Measurements from ENCODE around the gene SGF29. TPM values are rescaled to one million over a fixed set of nuclear protein-coding genes. Genes with fewer than 3 reads are reported as not detected.

SGF29 gene
- total RNA-seq, 6 experiments from 2014 or later = 14.5 to 17.9 (median 15.4) TPM

GRCh38 chr16:28511801-28512789 is 41.6 kb upstream of the SGF29 start:
- TF ChIP-seq, protein P1, sequence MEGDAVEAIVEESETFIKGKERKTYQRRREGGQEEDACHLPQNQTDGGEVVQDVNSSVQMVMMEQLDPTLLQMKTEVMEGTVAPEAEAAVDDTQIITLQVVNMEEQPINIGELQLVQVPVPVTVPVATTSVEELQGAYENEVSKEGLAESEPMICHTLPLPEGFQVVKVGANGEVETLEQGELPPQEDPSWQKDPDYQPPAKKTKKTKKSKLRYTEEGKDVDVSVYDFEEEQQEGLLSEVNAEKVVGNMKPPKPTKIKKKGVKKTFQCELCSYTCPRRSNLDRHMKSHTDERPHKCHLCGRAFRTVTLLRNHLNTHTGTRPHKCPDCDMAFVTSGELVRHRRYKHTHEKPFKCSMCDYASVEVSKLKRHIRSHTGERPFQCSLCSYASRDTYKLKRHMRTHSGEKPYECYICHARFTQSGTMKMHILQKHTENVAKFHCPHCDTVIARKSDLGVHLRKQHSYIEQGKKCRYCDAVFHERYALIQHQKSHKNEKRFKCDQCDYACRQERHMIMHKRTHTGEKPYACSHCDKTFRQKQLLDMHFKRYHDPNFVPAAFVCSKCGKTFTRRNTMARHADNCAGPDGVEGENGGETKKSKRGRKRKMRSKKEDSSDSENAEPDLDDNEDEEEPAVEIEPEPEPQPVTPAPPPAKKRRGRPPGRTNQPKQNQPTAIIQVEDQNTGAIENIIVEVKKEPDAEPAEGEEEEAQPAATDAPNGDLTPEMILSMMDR (IDR thresholded peaks at IDR 0.05) = no peak
- TF ChIP-seq POLR2A (IDR thresholded peaks at IDR 0.05) = no peak
- intact Hi-C loops (cut with DNase I) = no loop called here
- H3K4me1 ChIP-seq = peaks cover 0 to 6% (median 0%) of the 10 kb centered on the region in 4 donors
- no peak for DNase-seq
- ATAC-seq = no peak
- no peak overlapping the region for H3K4me3 ChIP-seq
- 83% methylated on average over 10 of the region's 21 CpGs for WGBS (ENCODE audit: insufficient coverage, low coverage, low lambda C conversion rate, missing lambda C conversion rate)
- no peaks in the 10 kb centered on the region for H3K9me3 ChIP-seq
- H3K27ac ChIP-seq = no peak overlapping the region
- no peaks in the 10 kb centered on the region for H3K27me3 ChIP-seq
- H3K36me3 ChIP-seq = peaks cover 0 to 13% (median 0%) of the 10 kb centered on the region in 4 donors

DNA sequence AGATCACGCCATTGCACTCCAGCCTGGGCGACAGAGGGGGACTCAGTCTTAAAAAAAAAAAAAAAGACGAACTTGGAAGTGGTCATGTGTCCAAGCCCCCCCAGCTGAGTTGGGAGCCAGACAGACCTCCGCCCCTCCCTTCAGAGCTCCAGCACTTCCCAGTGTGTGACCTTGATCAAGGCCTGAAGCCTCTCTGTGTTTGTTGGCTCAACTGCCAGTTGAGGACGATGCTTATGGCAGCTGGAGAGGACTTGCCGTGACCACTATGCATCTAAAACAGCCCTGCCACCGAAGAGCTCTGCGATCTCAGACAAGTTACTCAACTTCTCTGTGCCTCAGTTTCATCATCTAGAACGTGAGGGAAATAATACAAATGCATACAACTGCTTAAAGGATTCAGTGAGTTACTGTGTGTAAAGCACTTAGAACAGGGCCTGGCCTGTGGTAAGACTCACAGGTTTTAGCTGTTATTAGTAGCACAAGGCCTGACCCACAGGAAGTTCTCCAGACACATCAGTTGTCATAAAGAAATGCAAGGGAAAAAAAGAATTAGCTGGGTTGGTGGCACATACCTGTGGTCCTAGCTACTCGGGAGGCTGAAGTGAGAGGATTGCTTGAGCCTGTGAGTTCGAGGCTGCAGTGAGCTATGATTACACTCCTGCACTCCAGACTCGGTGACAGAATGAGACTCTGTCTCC is 40.1 kb upstream of the SGF29 start:
- TF ChIP-seq POLR2A (IDR thresholded peaks at IDR 0.05) = no peak
- ATAC-seq (no peak), DNase-seq (no peak)
- WGBS (ENCODE audit: insufficient coverage, low coverage, low lambda C conversion rate, missing lambda C conversion rate) = 77% methylated on average over 5 of the region's 12 CpGs
- no peaks in the 10 kb centered on the region for H3K27me3 ChIP-seq
- intact Hi-C loops (cut with DNase I) = no loop called here
- no peak overlapping the region for H3K27ac ChIP-seq
- H3K4me3 ChIP-seq = no peak overlapping the region
- peaks cover 0 to 13% (median 0%) of the 10 kb centered on the region in 4 donors for H3K36me3 ChIP-seq
- no peaks in the 10 kb centered on the region for H3K9me3 ChIP-seq
- H3K4me1 ChIP-seq = no peaks in the 10 kb centered on the region

DNA sequence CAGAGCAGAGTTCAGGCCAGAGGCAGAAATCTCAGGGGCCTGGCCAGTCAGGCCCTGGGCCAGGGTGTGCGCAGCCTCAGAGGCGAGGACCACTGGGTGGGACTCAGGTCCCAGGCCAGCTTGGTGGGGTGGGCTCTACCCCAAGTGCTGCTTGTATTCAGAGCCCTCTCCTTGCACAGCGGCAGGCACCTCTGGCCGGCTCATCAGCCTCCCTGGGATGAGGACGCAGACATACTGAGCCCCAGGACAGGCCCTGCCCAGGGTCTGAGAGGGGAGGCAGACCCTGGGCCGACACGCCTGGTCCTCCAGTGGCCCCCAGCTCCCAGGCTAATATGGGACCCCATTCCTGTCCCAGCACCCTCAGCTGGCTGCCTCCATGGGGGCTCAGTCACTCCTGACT is 39.5 kb upstream of the SGF29 start:
- no peaks in the 10 kb centered on the region for H3K27me3 ChIP-seq
- no peak for DNase-seq
- H3K4me1 ChIP-seq = no peaks in the 10 kb centered on the region
- no peak overlapping the region for H3K27ac ChIP-seq
- H3K4me3 ChIP-seq = no peak overlapping the region
- peaks cover 0 to 13% (median 0%) of the 10 kb centered on the region in 4 donors for H3K36me3 ChIP-seq
- WGBS (ENCODE audit: insufficient coverage, low coverage, low lambda C conversion rate, missing lambda C conversion rate) = no CpG with 5 or more reads among the region's 7 CpGs
- ATAC-seq = peak in 2 of 4 donors; percentile 23 to 33
- no peaks in the 10 kb centered on the region for H3K9me3 ChIP-seq
- no peak for TF ChIP-seq POLR2A (IDR thresholded peaks at IDR 0.05)
- TF ChIP-seq, protein P1 (IDR thresholded peaks at IDR 0.05) = no peak
- intact Hi-C loops (cut with DNase I) = no loop called here

DNA sequence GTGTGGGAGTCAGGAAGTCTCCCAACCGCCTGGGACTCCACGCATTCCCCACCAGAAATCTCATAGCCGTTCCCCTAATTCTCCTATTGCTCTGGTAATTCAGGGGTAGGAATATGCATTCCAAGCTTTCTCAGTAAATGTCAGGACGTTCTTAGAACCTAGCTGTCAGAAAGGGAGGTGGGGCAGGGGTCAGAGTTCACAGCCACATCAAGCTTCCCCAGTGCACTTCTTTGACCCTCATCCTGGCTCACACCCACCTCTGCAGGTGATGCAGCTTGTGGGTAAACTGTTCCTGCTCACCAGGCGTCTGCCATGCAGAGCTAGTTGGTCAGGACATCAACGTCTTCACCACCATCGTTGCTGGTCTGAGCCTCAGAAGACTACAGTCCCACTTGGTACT is 33.0 kb upstream of the SGF29 start:
- TF ChIP-seq POLR2A (IDR thresholded peaks at IDR 0.05) = no peak
- TF ChIP-seq, protein P1 (IDR thresholded peaks at IDR 0.05) = no peak
- no peak overlapping the region for H3K4me3 ChIP-seq
- no peak for ATAC-seq
- no peak overlapping the region for H3K27ac ChIP-seq
- H3K9me3 ChIP-seq = no peaks in the 10 kb centered on the region
- no peaks in the 10 kb centered on the region for H3K27me3 ChIP-seq
- DNase-seq = no peak
- intact Hi-C loops (cut with DNase I) = no loop called here
- peaks cover 0 to 14% (median 6%) of the 10 kb centered on the region in 4 donors for H3K4me1 ChIP-seq
- WGBS (ENCODE audit: insufficient coverage, low coverage, low lambda C conversion rate, missing lambda C conversion rate) = 68% methylated on average over 5 of the region's 7 CpGs
- peaks cover 0 to 7% (median 0%) of the 10 kb centered on the region in 4 donors for H3K36me3 ChIP-seq
